HG03520 (cell line): ENCODE data around the gene C11orf24.

Experiments
- ATAC-seq: cut with Tn5 transposase; IDR thresholded peaks from one replicate; pipeline ENCODE4 v1.9.1; 2021; ENCODE audit warnings: mild to moderate bottlenecking, moderate library complexity; ENCODE audit not compliant: unreplicated experiment

C11orf24 gene

GRCh38 chr11:68273026-68273738, 1.4 kb upstream of the C11orf24 start:
- ATAC-seq, result no peak

DNA sequence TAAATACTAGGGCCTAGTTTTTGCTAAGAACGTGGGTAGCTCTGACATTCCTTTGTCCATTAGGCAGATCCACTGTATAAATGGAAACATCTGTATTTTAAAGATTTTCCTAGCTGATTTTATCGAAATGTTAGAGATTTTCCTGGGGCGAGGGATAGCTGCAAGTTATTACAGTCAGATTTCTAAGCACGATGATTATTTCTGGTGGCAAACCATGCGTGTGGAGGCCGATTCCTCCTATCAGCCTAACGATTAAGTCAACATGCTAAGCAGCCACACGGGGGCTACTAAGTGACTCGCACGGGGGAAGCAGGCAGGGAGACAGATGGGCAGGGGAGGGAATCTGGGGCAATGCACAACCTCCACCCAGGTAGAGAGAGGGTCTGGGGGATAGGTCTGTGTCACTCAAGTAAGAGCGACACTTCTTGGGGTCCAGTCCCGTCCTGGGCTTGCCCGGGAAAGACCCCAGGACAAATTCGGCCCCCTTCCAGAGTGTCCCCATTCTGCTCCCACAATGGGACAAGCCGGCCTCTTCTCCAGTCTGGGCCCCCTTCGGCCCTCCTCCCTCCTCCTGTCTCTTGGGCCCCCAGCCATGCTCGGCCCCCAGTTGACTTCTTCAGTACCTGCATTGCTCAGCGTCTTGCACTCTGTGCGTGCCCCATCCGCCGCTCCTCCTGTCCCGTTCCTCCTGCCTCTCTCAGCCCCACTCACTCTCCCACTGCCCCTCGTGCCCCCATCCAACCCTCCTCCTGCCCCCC, 571 bp downstream of the C11orf24 start:
- ATAC-seq, result peak; percentile 20

DNA sequence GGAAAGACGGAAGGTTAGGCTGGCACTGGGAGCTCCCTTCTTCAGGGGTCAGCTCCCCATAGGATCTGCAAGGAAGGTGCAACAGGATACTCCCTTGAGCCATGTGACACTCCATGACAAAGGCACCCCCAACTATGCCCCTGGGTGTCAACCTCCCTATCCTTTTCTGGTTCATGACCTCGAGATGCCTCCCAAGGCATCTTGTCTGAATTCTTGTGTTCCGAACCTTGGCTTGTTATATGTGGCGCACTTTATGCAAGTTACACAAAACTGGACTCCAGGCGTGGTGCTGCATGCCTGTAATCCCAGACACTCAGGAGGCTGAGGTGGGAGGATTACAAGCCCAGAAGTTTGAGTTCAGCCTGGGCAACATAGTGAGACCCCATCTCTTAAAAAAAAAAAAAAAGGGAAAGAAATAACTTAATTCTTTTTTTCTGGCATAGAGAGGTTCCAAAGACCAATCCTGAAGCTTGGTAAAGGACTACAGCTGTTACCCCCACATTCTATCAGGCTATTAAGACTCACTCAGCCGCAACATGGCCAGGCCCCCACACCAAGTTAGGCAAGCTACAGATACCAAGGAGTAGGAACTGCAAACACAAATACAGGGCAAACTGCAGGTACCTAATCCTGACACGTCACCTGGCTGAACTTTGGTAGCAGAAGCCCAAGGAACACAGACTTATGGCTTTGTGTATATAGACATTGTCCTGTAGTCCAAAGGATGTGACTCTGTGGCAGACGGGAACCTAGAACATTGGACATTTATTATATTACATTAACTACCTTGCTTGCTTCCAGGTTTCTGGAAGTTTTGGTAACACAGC, 1.4 kb downstream of the C11orf24 start:
- no peak for ATAC-seq

DNA sequence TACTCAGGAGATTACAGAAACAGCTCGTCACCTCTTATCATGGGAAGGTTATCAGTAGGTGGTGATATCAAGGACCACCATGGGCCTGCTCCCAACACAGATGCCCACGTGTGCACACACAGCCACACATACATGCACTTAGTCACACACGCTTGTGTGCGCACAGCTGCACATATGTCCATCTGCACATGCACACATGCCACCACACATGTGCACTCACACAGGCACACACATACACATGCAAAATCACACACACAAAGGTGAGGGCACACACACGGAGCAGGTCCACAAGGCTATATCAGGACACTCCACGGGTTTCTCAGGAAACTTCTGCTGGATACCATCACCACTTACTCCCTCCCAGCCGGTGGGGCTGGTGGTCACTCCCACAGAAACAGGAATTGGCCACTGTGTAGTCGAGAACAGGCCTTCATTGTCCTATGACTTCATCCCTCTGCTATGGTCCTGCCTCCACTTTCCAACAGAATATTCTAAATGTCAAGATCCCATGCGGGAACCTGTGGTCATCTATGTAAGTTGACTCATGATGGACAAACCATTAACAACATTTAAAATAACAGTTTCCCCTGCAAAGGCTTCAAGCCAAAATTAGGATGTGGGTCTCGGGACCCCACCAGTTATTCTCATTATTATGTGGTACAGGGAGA, 2.2 kb downstream of the C11orf24 start:
- ATAC-seq, result no peak

- ATAC-seq, result no peak
Measured at GRCh38 chr11:68267881-68268240, 3.9 kb downstream of the C11orf24 start.

- no peak for ATAC-seq
Measured at GRCh38 chr11:68266936-68267880, 4.6 kb downstream of the C11orf24 start.

- ATAC-seq, result no peak
Measured at GRCh38 chr11:68266121-68266891, 5.5 kb downstream of the C11orf24 start.

DNA sequence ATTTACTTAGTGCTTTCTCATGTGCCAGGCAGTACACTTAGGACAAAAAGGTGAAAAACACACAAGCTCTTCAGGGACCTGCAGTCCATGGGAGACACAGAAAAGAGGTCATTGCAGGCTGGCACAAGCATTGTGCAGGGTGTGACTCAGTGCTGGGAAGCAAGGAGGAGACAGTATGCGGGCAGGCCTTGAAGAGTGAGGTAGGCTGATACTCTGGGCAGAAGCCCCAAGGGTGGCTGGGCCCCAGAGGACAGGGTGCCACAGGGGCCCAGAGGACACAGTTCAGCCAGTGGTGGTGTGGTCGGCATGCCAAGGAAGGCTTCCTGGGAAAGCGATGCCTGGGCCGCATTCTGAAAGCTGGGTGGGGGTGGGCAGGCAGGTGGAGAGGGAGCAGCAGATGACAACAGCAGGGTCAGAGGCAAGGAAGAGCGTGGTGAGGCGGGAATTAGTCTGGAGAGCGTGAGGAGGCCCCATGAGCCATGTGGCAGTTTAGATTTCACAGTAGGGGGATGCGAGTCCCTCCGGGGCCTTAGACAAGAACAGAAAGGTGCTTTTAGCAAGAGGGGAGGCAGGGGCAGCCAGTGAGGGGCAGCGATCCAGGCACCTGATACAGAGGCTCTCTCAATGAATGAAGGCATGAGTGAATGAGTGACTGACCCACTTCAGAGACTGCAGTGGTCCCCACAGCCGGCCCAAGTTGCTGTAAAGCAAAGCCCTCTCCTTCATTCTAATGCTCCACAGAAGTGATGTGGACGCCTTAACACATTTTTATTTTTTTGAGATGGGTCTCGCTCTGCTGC, 6.8 kb downstream of the C11orf24 start:
- ATAC-seq, result no peak

DNA sequence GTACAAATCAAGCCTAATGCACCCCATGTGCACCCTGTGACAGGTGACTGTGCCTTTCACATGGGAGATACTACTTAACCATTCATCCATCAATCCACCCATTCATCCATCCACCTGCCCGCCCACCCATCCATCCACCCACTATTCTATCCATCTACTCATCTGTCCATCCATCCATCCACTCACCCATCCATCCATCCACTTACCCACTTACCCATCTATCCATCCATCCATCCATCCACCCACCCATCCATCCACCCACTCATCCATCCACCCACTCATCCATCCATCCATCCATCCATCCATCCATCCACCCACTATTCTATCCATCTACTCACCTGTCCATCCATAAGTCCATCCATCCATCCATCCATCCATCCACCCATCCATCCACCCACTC, 7.5 kb downstream of the C11orf24 start:
- ATAC-seq, result no peak

GRCh38 chr11:68263444-68264035, 8.2 kb downstream of the C11orf24 start:
- ATAC-seq, result no peak

DNA sequence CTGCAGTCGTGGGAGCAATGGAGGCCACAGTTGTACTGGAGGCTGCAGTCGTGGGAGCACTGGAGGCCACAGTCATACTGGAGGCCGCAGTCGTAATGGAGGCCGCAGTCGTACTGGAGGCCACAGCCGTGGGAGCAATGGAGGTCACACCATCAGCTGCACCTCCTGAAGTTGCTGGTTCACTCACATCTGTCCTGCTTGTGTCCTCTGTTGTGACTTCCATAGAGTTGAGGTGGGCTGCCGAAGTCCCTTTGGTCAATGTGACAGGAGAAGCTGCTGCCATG, 9.3 kb downstream of the C11orf24 start:
- no peak for ATAC-seq

- no peak for ATAC-seq
Measured at GRCh38 chr11:68261749-68262543, 9.8 kb downstream of the C11orf24 start.

DNA sequence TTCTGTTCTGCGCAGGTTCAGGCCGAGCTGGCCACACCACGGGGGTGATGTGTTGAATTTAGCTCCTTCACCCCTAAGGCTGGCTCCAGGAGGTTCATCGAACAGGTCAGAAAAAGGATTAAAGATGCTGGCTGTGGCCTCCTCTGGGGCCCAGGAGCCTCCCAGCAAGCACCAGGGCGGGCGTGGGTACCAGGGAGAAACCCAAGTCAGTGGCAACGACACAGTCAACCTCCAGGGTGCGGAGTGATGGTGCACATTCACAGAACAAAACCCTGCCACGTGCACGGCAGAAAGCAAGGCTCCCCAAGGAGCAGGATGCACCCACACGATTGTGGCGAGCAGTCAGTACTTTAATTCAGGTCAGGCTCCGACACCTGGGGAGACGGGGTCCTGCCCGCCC, 10.8 kb downstream of the C11orf24 start:
- no peak for ATAC-seq

- ATAC-seq, result no peak
Measured at GRCh38 chr11:68260484-68260883, 11.3 kb downstream of the C11orf24 start.

- ATAC-seq, result no peak
Measured at GRCh38 chr11:68259122-68259959, 12.4 kb downstream of the C11orf24 start.

DNA sequence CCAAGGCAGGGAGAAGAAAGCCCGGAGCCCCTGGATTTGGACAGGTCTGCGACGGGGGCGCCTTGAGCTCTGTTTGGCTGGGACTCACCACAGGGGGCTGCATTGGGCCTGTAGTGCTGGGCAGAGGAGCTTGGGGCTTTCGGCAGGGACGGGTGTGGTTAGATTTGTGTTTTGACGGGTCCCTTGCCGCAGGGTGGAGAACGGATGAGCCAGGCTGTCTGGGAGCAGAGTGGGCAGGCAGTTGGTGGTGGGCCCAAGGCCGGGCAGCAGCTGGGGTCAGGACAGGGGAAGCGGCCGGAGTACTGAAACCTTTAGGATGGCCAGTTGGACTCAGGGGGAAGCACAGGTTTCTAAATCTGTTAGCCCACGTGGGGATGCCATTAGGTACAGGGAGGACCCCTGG, 13.4 kb downstream of the C11orf24 start:
- no peak for ATAC-seq
